ENCODE results near the gene NEURL1. TPM values are rescaled to one million over a fixed set of nuclear protein-coding genes. Genes with fewer than 3 reads are reported as not detected.
"Not testable (repeated sequence)": the region's sequence is repeated elsewhere in the genome, so short reads cannot be mapped to it uniquely, and the experiment has no call there.

NEURL1 gene
- total and polyA plus RNA-seq, 4 donors, result 0.16 to 2.8 (median 0.35) TPM

GRCh38 chr10:103627111-103627892 lies 133.8 kb downstream of the NEURL1 start:
- Histone ChIP-seq H3K27ac (ENCODE audit: low read depth in 1 of 2, low read length in 2 of 2) (no peak overlapping the region), H3K27me3 (ENCODE audit: control insufficient read depth in 1 of 2, insufficient read depth in 2 of 2, low read length in 1 of 2) (no peaks in the 10 kb centered on the region), H3K4me1 (ENCODE audit: control insufficient read depth in 1 of 2, insufficient read depth in 2 of 2, low read length in 2 of 2) (no peaks in the 10 kb centered on the region), H3K9me3 (ENCODE audit: control insufficient read depth, low read length) (no peaks in the 10 kb centered on the region), H3K36me3 (ENCODE audit: control insufficient read depth in 1 of 2, insufficient read depth in 2 of 2, low read length in 1 of 2) (no peaks in the 10 kb centered on the region), H3K4me3 (ENCODE audit: low read length in 2 of 2) (no peak overlapping the region)
- 65 to 76% methylated on average over 22 of the region's 22 CpGs for WGBS, 2 donors
- ATAC-seq (ENCODE audit: low FRiP score) (no peak), DNase-seq (no peak)
- intact Hi-C loops (cut with DNase I), result loop anchor here in 1 of 2 donors (2.0 kb wide), 1 partner anchor 63 kb away; no protein-coding TSS in a partner anchor

- DNase-seq, result no peak
- Histone ChIP-seq H3K4me3 (ENCODE audit: low read length in 2 of 2) (no peak overlapping the region), H3K27me3 (ENCODE audit: control insufficient read depth in 1 of 2, insufficient read depth in 2 of 2, low read length in 1 of 2) (no peaks in the 10 kb centered on the region), H3K27ac (ENCODE audit: low read depth in 1 of 2, low read length in 2 of 2) (no peak overlapping the region), H3K4me1 (ENCODE audit: control insufficient read depth in 1 of 2, insufficient read depth in 2 of 2, low read length in 2 of 2) (no peaks in the 10 kb centered on the region), H3K9me3 (ENCODE audit: control insufficient read depth, low read length) (no peaks in the 10 kb centered on the region), H3K36me3 (ENCODE audit: control insufficient read depth in 1 of 2, insufficient read depth in 2 of 2, low read length in 1 of 2) (no peaks in the 10 kb centered on the region)
- ATAC-seq (ENCODE audit: low FRiP score), result no peak
- intact Hi-C loops (cut with DNase I), result loop anchor here in 1 of 2 donors (2.0 kb wide), 1 partner anchor 63 kb away; no protein-coding TSS in a partner anchor
- WGBS, 2 donors, result 96 to 97% methylated on average over 13 of the region's 13 CpGs
Observed at GRCh38 chr10:103627893-103628292, 134.4 kb downstream of the NEURL1 start.

GRCh38 chr10:103629581-103629980 lies 136.1 kb downstream of the NEURL1 start:
- Histone ChIP-seq H3K27me3 (ENCODE audit: control insufficient read depth in 1 of 2, insufficient read depth in 2 of 2, low read length in 1 of 2) (no peaks in the 10 kb centered on the region), H3K4me1 (ENCODE audit: control insufficient read depth in 1 of 2, insufficient read depth in 2 of 2, low read length in 2 of 2) (no peaks in the 10 kb centered on the region), H3K27ac (ENCODE audit: low read depth in 1 of 2, low read length in 2 of 2) (no peak overlapping the region), H3K36me3 (ENCODE audit: control insufficient read depth in 1 of 2, insufficient read depth in 2 of 2, low read length in 1 of 2) (no peaks in the 10 kb centered on the region), H3K9me3 (ENCODE audit: control insufficient read depth, low read length) (no peaks in the 10 kb centered on the region), H3K4me3 (ENCODE audit: low read length in 2 of 2) (no peak overlapping the region)
- 64 to 68% methylated on average over 3 of the region's 3 CpGs for WGBS, 2 donors
- ATAC-seq (ENCODE audit: low FRiP score) (no peak), DNase-seq (no peak)
- intact Hi-C loops (cut with DNase I), result no loop called here

GRCh38 chr10:103630156-103630555 lies 136.7 kb downstream of the NEURL1 start:
- H3K4me3 ChIP-seq (ENCODE audit: low read length in 2 of 2), result no peak overlapping the region
- 70 to 78% methylated on average over 1 of the region's 1 CpG for WGBS, 2 donors
- DNase-seq, result no peak
- no peaks in the 10 kb centered on the region for H3K36me3 ChIP-seq (ENCODE audit: control insufficient read depth in 1 of 2, insufficient read depth in 2 of 2, low read length in 1 of 2)
- no peak for ATAC-seq (ENCODE audit: low FRiP score)
- H3K27me3 ChIP-seq (ENCODE audit: control insufficient read depth in 1 of 2, insufficient read depth in 2 of 2, low read length in 1 of 2), result no peaks in the 10 kb centered on the region
- peaks cover 0 to under 1% of the 10 kb centered on the region in 2 donors for H3K4me1 ChIP-seq (ENCODE audit: control insufficient read depth in 1 of 2, insufficient read depth in 2 of 2, low read length in 2 of 2)
- H3K9me3 ChIP-seq (ENCODE audit: control insufficient read depth, low read length), result no peaks in the 10 kb centered on the region
- no peak overlapping the region for H3K27ac ChIP-seq (ENCODE audit: low read depth in 1 of 2, low read length in 2 of 2)
- intact Hi-C loops (cut with DNase I), result no loop called here

- no peak for DNase-seq
- Histone ChIP-seq H3K4me3 (ENCODE audit: low read length in 2 of 2) (no peak overlapping the region), H3K27me3 (ENCODE audit: control insufficient read depth in 1 of 2, insufficient read depth in 2 of 2, low read length in 1 of 2) (no peaks in the 10 kb centered on the region), H3K36me3 (ENCODE audit: control insufficient read depth in 1 of 2, insufficient read depth in 2 of 2, low read length in 1 of 2) (no peaks in the 10 kb centered on the region), H3K4me1 (ENCODE audit: control insufficient read depth in 1 of 2, insufficient read depth in 2 of 2, low read length in 2 of 2) (peaks cover 0 to 6% of the 10 kb centered on the region in 2 donors), H3K9me3 (ENCODE audit: control insufficient read depth, low read length) (no peaks in the 10 kb centered on the region), H3K27ac (ENCODE audit: low read depth in 1 of 2, low read length in 2 of 2) (no peak overlapping the region)
- intact Hi-C loops (cut with DNase I), result no loop called here
- 23 to 38% methylated on average over 7 of the region's 7 CpGs for WGBS, 2 donors
- no peak for ATAC-seq (ENCODE audit: low FRiP score)
Observed at GRCh38 chr10:103632247-103632642, 138.7 kb downstream of the NEURL1 start.

GRCh38 chr10:103632871-103633270 lies 139.4 kb downstream of the NEURL1 start:
- intact Hi-C loops (cut with DNase I); H3K36me3 ChIP-seq (ENCODE audit: control insufficient read depth in 1 of 2, insufficient read depth in 2 of 2, low read length in 1 of 2); H3K4me3 ChIP-seq (ENCODE audit: low read length in 2 of 2); H3K9me3 ChIP-seq (ENCODE audit: control insufficient read depth, low read length); H3K27ac ChIP-seq (ENCODE audit: low read depth in 1 of 2, low read length in 2 of 2); DNase-seq; ATAC-seq (ENCODE audit: low FRiP score); H3K27me3 ChIP-seq (ENCODE audit: control insufficient read depth in 1 of 2, insufficient read depth in 2 of 2, low read length in 1 of 2): not testable (repeated sequence)
- WGBS, 2 donors, result 36 to 43% methylated on average over 6 of the region's 6 CpGs
- peaks cover 0 to 10% of the 10 kb centered on the region in 2 donors for H3K4me1 ChIP-seq (ENCODE audit: control insufficient read depth in 1 of 2, insufficient read depth in 2 of 2, low read length in 2 of 2)

- H3K4me3 ChIP-seq (ENCODE audit: low read length in 2 of 2), result no peak overlapping the region
- H3K9me3 ChIP-seq (ENCODE audit: control insufficient read depth, low read length), result no peaks in the 10 kb centered on the region
- no peak for ATAC-seq (ENCODE audit: low FRiP score)
- 93 to 94% methylated on average over 7 of the region's 7 CpGs for WGBS, 2 donors
- H3K27ac ChIP-seq (ENCODE audit: low read depth in 1 of 2, low read length in 2 of 2), result no peak overlapping the region
- no peaks in the 10 kb centered on the region for H3K27me3 ChIP-seq (ENCODE audit: control insufficient read depth in 1 of 2, insufficient read depth in 2 of 2, low read length in 1 of 2)
- peaks cover 0 to 10% of the 10 kb centered on the region in 2 donors for H3K4me1 ChIP-seq (ENCODE audit: control insufficient read depth in 1 of 2, insufficient read depth in 2 of 2, low read length in 2 of 2)
- intact Hi-C loops (cut with DNase I), result no loop called here
- no peak for DNase-seq
- H3K36me3 ChIP-seq (ENCODE audit: control insufficient read depth in 1 of 2, insufficient read depth in 2 of 2, low read length in 1 of 2), result no peaks in the 10 kb centered on the region
Observed at GRCh38 chr10:103633846-103634245, 140.3 kb downstream of the NEURL1 start.

- Histone ChIP-seq H3K4me3 (ENCODE audit: low read length in 2 of 2) (no peak overlapping the region), H3K27ac (ENCODE audit: low read depth in 1 of 2, low read length in 2 of 2) (no peak overlapping the region), H3K36me3 (ENCODE audit: control insufficient read depth in 1 of 2, insufficient read depth in 2 of 2, low read length in 1 of 2) (no peaks in the 10 kb centered on the region), H3K4me1 (ENCODE audit: control insufficient read depth in 1 of 2, insufficient read depth in 2 of 2, low read length in 2 of 2) (peaks cover 0 to 10% of the 10 kb centered on the region in 2 donors), H3K27me3 (ENCODE audit: control insufficient read depth in 1 of 2, insufficient read depth in 2 of 2, low read length in 1 of 2) (no peaks in the 10 kb centered on the region), H3K9me3 (ENCODE audit: control insufficient read depth, low read length) (no peaks in the 10 kb centered on the region)
- 20 to 21% methylated on average over 5 of the region's 5 CpGs for WGBS, 2 donors
- intact Hi-C loops (cut with DNase I), result no loop called here
- no peak for ATAC-seq (ENCODE audit: low FRiP score)
- no peak for DNase-seq
Observed at GRCh38 chr10:103635580-103635979, 142.1 kb downstream of the NEURL1 start.

- ATAC-seq (ENCODE audit: low FRiP score) (no peak), DNase-seq (no peak)
- H3K4me1 ChIP-seq (ENCODE audit: control insufficient read depth in 1 of 2, insufficient read depth in 2 of 2, low read length in 2 of 2), result peaks cover 0 to 10% of the 10 kb centered on the region in 2 donors
- H3K9me3 ChIP-seq (ENCODE audit: control insufficient read depth, low read length), result no peaks in the 10 kb centered on the region
- intact Hi-C loops (cut with DNase I), result no loop called here
- WGBS, 2 donors, result 65 to 81% methylated on average over 5 of the region's 5 CpGs
- no peak overlapping the region for H3K4me3 ChIP-seq (ENCODE audit: low read length in 2 of 2)
- H3K36me3 ChIP-seq (ENCODE audit: control insufficient read depth in 1 of 2, insufficient read depth in 2 of 2, low read length in 1 of 2), result no peaks in the 10 kb centered on the region
- H3K27ac ChIP-seq (ENCODE audit: low read depth in 1 of 2, low read length in 2 of 2), result peak overlapping the region in 1 of 2 donors; percentile 94
- H3K27me3 ChIP-seq (ENCODE audit: control insufficient read depth in 1 of 2, insufficient read depth in 2 of 2, low read length in 1 of 2), result no peaks in the 10 kb centered on the region
Observed at GRCh38 chr10:103636492-103636891, 143.0 kb downstream of the NEURL1 start.
